IPS-NIHi7 (cell line): Measurements from ENCODE around the gene ANO9.
"Not testable (repeated sequence)": the region's sequence is repeated elsewhere in the genome, so short reads cannot be mapped to it uniquely, and the experiment has no call there.

ENCODE experiments used
- DNase-seq: peaks from one replicate; pipeline ENCODE4 v3.0.0; 2012; ENCODE audit warnings: mixed read lengths; ENCODE audit errors: extremely low spot score

ANO9 gene

DNA sequence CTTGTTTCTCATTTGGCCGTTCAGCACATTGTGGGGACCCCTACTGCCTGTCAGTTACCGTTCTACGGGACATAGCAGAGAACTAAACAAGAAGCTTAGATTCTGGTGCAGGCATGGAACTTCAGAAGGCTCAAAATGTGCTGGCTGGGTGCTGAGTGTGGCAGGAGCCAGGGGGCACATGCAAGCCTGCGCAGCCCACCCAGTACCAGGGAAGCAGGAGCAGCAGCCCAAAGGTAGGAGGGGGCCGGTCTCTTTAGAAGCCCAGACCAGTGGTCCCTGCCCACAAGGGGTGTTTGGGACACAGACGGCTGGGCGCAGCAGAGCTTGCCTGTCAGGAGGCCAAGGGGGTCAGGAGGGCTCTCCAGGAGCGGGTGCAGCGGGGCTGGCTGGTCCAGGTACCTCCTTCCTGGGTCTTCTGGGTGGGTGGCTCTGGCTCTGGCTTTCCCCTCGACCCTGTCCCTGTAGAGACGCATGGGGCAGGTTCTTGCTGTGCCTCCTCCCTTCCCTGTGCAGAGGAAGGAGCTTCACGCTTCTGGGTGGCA, 10.5 kb upstream of the ANO9 start:
- no peak for DNase-seq

GRCh38 chr11:451738-452137, 9.9 kb upstream of the ANO9 start:
- DNase-seq, result no peak

GRCh38 chr11:450809-451451, 9.1 kb upstream of the ANO9 start:
- DNase-seq, result no peak

- DNase-seq, result peak; percentile 96
Observed at GRCh38 chr11:449889-450808, 8.3 kb upstream of the ANO9 start, which contains the start of gene PTDSS2. Gene PTDSS2, plus strand, starts transcription at chr11:450279. Its CDS starts 177 bp downstream, at chr11:450456.

DNA sequence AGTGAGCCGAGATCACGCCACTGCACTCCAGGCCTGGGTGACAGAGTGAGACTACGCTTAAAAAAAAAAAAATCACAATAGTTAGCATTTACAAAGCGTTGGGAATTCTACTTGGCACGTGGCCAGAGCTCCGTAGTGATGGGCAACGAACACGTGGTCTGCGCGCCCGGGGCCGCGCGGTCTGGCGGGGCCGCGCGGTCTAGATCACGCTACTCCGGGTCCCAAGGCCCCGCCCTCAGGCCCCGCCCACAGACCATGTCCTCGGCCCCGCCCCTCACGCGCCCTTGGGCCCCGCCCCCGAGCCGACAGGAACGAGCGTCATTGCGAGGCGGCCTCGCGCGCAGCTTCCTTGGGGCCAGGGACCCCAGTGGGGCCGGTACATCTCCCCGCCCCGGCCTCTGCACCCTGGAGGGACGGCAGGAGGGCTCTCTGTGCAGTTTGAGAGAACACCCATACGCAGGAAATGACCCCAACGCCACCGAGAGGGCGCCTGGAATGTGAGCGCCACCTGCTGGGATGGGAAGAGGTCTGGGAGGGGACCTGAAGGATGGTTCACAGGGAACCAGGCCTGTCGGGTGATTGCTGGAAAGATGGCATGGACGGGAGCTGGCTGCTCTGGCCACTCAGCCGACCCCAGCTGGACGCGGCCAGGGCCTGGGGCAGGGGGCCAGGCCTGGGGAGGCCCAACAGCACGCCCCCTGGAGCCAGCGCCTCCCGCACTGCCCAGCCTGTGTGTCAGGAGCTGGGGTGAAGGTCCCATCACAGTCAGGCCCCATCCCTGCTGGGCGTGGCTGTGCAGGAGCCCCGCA, 6.3 kb upstream of the ANO9 start:
- peak; percentile 95 for DNase-seq

- DNase-seq, result no peak
Observed at GRCh38 chr11:446891-447290, 5.1 kb upstream of the ANO9 start.

- no peak for DNase-seq
Observed at GRCh38 chr11:445765-446588, 4.2 kb upstream of the ANO9 start.

DNA sequence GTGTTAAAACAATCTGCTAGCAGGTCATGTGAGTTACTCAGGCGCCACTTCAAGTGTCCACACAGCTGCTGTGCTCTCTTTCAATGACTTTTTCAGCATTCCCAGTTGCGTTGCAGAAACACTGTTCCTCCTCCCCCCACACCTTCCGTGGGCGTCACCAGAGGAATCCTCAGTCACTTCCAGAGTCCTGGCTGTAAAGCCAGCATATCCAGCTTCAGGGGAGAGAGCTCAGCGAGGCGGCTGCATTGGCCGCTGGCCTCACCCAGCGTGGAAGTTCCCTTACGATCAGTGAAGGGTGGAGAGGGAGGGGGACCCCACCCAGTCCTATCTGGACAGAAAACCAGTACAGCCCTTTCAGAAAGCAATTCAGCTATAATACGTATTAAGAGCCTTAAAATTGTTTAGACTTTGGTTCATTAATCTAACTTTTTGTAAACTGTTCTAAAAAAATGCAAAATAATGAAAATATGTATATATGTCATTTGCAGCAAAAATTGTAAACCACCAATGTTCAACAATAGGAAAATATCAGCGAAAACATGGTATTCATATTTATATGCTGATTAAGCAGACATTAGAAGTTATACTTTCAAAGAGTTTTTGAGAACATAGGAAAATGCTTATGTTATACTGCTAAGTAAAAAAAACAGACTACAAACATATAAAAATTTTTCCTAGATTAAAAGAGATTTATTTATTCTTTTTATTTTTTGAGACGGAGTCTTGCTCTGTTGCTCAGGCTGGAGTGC, 2.8 kb upstream of the ANO9 start:
- DNase-seq, result no peak

DNA sequence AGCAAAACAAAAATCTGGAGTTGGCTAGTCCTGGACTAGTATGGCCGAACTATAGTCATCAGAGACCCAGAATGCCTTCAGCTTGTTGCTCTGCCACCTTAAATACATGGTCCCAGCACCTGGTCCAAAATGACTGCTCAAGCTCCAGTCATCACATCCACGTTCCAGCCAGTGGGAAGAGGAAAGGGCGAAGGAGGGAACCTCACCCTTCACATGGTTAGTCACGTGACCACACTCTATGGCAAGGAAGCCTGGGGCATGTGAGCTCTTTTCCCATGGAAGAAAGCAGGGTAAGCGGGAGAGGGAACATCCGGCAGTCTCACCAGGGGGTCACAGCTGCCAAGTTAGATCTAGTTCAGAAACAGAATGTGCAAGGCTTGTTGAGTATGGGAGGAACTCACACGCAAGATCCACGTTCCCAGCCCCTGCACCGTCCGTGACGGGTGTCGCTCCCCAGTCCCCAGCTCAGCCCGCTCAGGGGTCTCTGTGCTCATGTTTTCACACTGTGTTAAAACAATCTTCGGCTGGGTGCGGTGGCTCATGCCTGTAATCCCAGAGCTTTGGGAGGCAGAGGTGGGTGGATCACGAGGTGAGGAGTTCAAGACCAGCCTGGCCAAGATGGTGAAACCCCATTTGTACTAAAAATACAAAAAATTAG, 1.9 kb upstream of the ANO9 start:
- no peak for DNase-seq

GRCh38 chr11:442611-443081, 835 bp upstream of the ANO9 start:
- DNase-seq, result no peak

- no peak for DNase-seq
Observed at GRCh38 chr11:441043-441417, 781 bp downstream of the ANO9 start.

- DNase-seq, result no peak
Observed at GRCh38 chr11:440065-441042, 1.5 kb downstream of the ANO9 start.

GRCh38 chr11:439315-440064, 2.3 kb downstream of the ANO9 start:
- DNase-seq, result no peak

DNA sequence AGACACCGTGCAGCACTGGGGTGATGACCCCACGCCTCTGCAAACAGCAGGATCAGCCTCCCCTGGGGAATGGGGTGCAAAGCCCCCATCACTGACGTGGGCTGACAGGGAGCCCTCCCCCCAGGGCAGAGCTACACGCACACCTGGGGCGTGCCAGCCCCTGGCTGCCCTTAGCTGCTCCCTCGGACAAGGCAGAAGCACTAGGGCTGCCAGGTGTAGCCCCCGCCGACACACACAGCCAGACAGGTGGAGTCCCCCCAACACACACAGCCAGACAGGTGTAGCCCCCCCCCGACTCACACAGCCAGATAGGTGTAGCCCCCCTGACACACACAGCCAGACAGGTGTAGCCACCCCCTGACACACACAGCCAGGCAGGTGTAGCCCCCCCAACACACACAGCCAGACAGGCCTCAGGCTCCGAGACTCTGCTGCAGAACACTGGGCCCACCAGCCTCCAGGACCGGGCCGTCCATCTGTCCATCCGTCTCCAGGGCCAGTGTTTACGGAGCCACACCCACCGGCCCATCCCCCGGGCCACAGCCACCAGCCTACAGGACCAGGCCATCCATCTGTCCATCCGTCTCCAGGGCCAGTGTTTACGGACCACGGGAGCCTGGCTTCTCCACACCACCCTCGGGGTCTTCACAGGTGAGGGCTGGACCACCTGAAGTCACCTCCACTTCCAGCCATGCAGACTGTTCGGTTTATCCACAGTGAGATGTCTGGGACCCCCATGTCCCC, 3.5 kb downstream of the ANO9 start:
- DNase-seq, result no peak

- DNase-seq, result no peak
Observed at GRCh38 chr11:437228-437870, 4.5 kb downstream of the ANO9 start.

- DNase-seq, result not testable (repeated sequence)
Observed at GRCh38 chr11:434999-435740, 6.6 kb downstream of the ANO9 start.
